ENCODE data around the gene LRRC8D. TPM values are rescaled to one million over a fixed set of nuclear protein-coding genes. Genes with fewer than 3 reads are reported as not detected.

The LRRC8D gene
- total and polyA plus RNA-seq, 2 of the 4 experiments (the other 2 are of a cell fraction), result 34.1 to 35.3 TPM

DNA sequence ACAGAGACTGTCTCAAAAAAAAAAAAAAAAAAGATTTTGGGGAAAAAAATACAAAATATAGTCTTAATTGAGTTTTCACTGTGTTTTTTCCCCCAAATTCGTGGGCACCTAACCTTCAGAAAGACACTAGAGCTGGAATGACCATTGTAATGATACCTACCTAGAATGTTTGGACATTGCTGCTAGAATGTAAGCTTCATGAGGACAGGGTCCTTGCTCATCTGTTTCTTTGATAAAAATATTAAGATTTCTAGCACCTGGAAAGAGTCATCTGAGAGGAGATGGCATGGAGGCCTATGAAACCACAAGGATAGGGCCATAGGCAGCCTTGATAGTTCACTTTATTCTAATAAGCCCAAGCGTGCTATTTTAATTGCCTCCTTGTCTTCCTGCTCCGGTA lies 6.5 kb downstream of the LRRC8D start:
- dilution Hi-C loops (cut with HindIII; ENCODE audit: low sequenced_read_pairs, unreplicated experiment), result no loop called here
- H3K23ac ChIP-seq (ENCODE audit: low read depth, low read length), result no peak overlapping the region
- no peak overlapping the region for H2BK20ac ChIP-seq (ENCODE audit: low read depth, low read length)
- no peak overlapping the region for H3K14ac ChIP-seq (replicated peaks; ENCODE audit: low read depth, low read length)
- no peak overlapping the region for H4K91ac ChIP-seq (ENCODE audit: insufficient read depth, low read depth, low read length)
- ChIA-PET POLR2A (ENCODE audit: unreplicated experiment) (no interaction called here), CTCF (no interaction called here)
- no peaks in the 10 kb centered on the region for H3K27me3 ChIP-seq (ENCODE audit: control insufficient read depth, insufficient read depth, low read length)
- no TSS peak for BruUV-seq (replicated peaks)
- ATAC-seq (ENCODE audit: low read depth) (no peak), DNase-seq (no peak)
- no peak overlapping the region for H3K18ac ChIP-seq (ENCODE audit: low read depth, low read length)
- H3K9ac ChIP-seq (ENCODE audit: low read depth, low read length), result no peak overlapping the region
- H4K8ac ChIP-seq (ENCODE audit: low read depth in 2 of 2, low read length in 2 of 2), result no peak overlapping the region
- no peak overlapping the region for H2BK15ac ChIP-seq (ENCODE audit: low read depth, low read length)
- TF ChIP-seq RCOR1 (IDR thresholded peaks at IDR 0.05; ENCODE audit: insufficient replicate concordance, low read length) (no peak), MAZ (IDR thresholded peaks at IDR 0.05; ENCODE audit: borderline replicate concordance, low read depth, low read length) (no peak), FOS (IDR thresholded peaks at IDR 0.05; ENCODE audit: low read depth, low read length) (no peak), POLR2A (IDR thresholded peaks at IDR 0.05; ENCODE audit: low read depth, low read length) (no peak), BHLHE40 (IDR thresholded peaks at IDR 0.05; ENCODE audit: low read depth, low read length) (no peak), MAFK (IDR thresholded peaks at IDR 0.05; ENCODE audit: low read depth, low read length) (no peak)
- TF ChIP-seq, protein P1, sequence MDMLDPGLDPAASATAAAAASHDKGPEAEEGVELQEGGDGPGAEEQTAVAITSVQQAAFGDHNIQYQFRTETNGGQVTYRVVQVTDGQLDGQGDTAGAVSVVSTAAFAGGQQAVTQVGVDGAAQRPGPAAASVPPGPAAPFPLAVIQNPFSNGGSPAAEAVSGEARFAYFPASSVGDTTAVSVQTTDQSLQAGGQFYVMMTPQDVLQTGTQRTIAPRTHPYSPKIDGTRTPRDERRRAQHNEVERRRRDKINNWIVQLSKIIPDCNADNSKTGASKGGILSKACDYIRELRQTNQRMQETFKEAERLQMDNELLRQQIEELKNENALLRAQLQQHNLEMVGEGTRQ (IDR thresholded peaks at IDR 0.05; ENCODE audit: low read depth, low read length), result no peak
- TF ChIP-seq, protein P2, sequence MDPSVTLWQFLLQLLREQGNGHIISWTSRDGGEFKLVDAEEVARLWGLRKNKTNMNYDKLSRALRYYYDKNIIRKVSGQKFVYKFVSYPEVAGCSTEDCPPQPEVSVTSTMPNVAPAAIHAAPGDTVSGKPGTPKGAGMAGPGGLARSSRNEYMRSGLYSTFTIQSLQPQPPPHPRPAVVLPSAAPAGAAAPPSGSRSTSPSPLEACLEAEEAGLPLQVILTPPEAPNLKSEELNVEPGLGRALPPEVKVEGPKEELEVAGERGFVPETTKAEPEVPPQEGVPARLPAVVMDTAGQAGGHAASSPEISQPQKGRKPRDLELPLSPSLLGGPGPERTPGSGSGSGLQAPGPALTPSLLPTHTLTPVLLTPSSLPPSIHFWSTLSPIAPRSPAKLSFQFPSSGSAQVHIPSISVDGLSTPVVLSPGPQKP (IDR thresholded peaks at IDR 0.05; ENCODE audit: borderline replicate concordance, low read depth, low read length), result no peak
- TF ChIP-seq, protein P3, sequence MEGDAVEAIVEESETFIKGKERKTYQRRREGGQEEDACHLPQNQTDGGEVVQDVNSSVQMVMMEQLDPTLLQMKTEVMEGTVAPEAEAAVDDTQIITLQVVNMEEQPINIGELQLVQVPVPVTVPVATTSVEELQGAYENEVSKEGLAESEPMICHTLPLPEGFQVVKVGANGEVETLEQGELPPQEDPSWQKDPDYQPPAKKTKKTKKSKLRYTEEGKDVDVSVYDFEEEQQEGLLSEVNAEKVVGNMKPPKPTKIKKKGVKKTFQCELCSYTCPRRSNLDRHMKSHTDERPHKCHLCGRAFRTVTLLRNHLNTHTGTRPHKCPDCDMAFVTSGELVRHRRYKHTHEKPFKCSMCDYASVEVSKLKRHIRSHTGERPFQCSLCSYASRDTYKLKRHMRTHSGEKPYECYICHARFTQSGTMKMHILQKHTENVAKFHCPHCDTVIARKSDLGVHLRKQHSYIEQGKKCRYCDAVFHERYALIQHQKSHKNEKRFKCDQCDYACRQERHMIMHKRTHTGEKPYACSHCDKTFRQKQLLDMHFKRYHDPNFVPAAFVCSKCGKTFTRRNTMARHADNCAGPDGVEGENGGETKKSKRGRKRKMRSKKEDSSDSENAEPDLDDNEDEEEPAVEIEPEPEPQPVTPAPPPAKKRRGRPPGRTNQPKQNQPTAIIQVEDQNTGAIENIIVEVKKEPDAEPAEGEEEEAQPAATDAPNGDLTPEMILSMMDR (conservative IDR thresholded peaks at IDR 0.05; ENCODE audit: low read depth, low read length), result no peak
- H3K9me3 ChIP-seq (ENCODE audit: control insufficient read depth, insufficient read depth, low read length), result no peaks in the 10 kb centered on the region
- H3K27ac ChIP-seq (ENCODE audit: insufficient read depth, low read length), result no peak overlapping the region
- H2BK5ac ChIP-seq (ENCODE audit: low read depth, low read length, poor library complexity, severe bottlenecking), result no peak overlapping the region
- H4K5ac ChIP-seq (ENCODE audit: low read depth, low read length), result no peak overlapping the region
- peaks cover 0 to 12% of the 10 kb centered on the region in 2 experiments; a peak in 1 of 4 replicates for H3K79me1 ChIP-seq (ENCODE audit: low read depth in 1 of 2, low read length in 2 of 2)
- H2BK120ac ChIP-seq (ENCODE audit: low read depth, low read length), result no peak overlapping the region
- H2AK9ac ChIP-seq (replicated peaks; ENCODE audit: low read depth, low read length, poor library complexity), result no peak overlapping the region
- no peak overlapping the region for H3K4me2 ChIP-seq (ENCODE audit: low read depth, low read length)
- no peak overlapping the region for H3K56ac ChIP-seq (ENCODE audit: extremely low read depth, insufficient read depth, low read length)
- peaks cover 5% of the 10 kb centered on the region; the same call in 1 of the 2 replicates for H3K4me1 ChIP-seq (ENCODE audit: control insufficient read depth, insufficient read depth, low read length)
- H3K36me3 ChIP-seq (ENCODE audit: control insufficient read depth, insufficient read depth, low read length), result no peaks in the 10 kb centered on the region
- H3K4me3 ChIP-seq (ENCODE audit: insufficient read depth, low read depth, low read length), result no peak overlapping the region
- no CpG with 5 or more reads among the region's 3 CpGs for WGBS, 2 experiments (ENCODE audit: extremely low coverage in 2 of 2, insufficient read length in 1 of 2)
- no peaks in the 10 kb centered on the region for H3K9me1 ChIP-seq (ENCODE audit: insufficient read depth, low read length)
- intact Hi-C loops (cut with micrococcal nuclease), result no loop called here
- H4K20me1 ChIP-seq (ENCODE audit: insufficient read depth, low read length), result no peaks in the 10 kb centered on the region
- H2AFZ ChIP-seq (replicated peaks; ENCODE audit: low read length, poor library complexity), result no peak overlapping the region
- no peak overlapping the region for H3K4ac ChIP-seq (ENCODE audit: low read depth, low read length)
- in situ Hi-C loops (cut with MboI; ENCODE audit: low sequenced_read_pairs), result no loop called here
- H2AK5ac ChIP-seq (ENCODE audit: low read depth, low read length), result no peak overlapping the region
